Measurements from ENCODE around the gene CKB. TPM values are rescaled to one million over a fixed set of nuclear protein-coding genes. Genes with fewer than 3 reads are reported as not detected.

The CKB gene
- total and polyA plus RNA-seq, 9 of the 15 experiments (the other 6 are each of a cell fraction or from before 2014, with no cell fraction given) = 23.9 to 692 (median 132) TPM

DNA sequence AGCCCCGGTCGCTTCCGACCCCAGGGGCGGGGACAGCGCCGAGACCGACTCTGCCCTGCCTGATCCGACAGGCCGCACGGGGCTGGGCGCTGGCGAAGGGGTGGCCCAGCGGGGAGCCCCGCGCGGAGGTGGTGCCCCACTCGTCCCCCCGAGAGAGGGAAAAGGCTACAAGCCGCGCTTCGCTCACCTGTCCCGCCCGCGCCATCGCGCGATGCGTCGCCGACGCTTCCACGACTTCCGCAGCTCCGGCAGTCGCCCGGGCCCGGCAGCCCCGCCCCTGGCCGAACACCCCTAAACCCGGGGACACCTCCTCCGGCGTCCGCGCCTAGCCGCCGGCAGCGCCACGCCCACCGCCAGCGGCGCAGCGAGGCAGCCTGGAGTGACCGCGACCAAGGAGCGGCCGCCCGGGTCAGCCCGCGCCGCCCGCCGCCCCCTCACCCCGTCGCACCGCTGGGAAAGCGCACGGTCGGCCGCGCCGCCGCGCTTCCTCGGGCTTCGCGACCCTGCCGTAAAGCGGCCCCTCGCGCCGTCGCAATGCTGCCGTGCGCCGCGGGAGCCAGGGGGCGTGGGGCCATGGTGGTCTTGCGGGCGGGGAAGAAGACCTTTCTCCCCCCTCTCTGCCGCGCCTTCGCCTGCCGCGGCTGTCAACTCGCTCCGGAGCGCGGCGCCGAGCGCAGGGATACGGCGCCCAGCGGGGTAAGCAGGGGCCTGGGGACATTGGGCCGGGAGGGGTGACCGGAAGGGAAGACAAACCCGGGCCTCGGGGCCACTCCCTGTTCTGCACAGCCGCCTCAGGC lies 40.0 kb upstream of the CKB start, which contains the start of the genes BAG5 and COA8 (continued):
- no peak for TF ChIP-seq HDAC8 (tag; IDR thresholded peaks at IDR 0.05)
- TF ChIP-seq SMAD4 (CRISPR knock-in tag; conservative IDR thresholded peaks at IDR 0.05) = 0 out of 2 replicates have a peak, but pooled peaks have one; percentile 46
- TF ChIP-seq BACH1 (tag; IDR thresholded peaks at IDR 0.05) = no peak
- TF ChIP-seq, protein P1, sequence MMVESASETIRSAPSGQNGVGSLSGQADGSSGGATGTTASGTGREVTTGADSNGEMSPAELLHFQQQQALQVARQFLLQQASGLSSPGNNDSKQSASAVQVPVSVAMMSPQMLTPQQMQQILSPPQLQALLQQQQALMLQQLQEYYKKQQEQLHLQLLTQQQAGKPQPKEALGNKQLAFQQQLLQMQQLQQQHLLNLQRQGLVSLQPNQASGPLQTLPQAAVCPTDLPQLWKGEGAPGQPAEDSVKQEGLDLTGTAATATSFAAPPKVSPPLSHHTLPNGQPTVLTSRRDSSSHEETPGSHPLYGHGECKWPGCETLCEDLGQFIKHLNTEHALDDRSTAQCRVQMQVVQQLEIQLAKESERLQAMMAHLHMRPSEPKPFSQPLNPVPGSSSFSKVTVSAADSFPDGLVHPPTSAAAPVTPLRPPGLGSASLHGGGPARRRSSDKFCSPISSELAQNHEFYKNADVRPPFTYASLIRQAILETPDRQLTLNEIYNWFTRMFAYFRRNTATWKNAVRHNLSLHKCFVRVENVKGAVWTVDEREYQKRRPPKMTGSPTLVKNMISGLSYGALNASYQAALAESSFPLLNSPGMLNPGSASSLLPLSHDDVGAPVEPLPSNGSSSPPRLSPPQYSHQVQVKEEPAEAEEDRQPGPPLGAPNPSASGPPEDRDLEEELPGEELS (CRISPR knock-in tag; IDR thresholded peaks at IDR 0.05; ENCODE audit: borderline replicate concordance) = 0 out of 2 replicates have a peak, but pooled peaks have one; percentile 46
- TF ChIP-seq, protein P2, sequence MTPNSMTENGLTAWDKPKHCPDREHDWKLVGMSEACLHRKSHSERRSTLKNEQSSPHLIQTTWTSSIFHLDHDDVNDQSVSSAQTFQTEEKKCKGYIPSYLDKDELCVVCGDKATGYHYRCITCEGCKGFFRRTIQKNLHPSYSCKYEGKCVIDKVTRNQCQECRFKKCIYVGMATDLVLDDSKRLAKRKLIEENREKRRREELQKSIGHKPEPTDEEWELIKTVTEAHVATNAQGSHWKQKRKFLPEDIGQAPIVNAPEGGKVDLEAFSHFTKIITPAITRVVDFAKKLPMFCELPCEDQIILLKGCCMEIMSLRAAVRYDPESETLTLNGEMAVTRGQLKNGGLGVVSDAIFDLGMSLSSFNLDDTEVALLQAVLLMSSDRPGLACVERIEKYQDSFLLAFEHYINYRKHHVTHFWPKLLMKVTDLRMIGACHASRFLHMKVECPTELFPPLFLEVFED (CRISPR knock-in tag; conservative IDR thresholded peaks at IDR 0.05) = no peak
- TF ChIP-seq, protein P3, sequence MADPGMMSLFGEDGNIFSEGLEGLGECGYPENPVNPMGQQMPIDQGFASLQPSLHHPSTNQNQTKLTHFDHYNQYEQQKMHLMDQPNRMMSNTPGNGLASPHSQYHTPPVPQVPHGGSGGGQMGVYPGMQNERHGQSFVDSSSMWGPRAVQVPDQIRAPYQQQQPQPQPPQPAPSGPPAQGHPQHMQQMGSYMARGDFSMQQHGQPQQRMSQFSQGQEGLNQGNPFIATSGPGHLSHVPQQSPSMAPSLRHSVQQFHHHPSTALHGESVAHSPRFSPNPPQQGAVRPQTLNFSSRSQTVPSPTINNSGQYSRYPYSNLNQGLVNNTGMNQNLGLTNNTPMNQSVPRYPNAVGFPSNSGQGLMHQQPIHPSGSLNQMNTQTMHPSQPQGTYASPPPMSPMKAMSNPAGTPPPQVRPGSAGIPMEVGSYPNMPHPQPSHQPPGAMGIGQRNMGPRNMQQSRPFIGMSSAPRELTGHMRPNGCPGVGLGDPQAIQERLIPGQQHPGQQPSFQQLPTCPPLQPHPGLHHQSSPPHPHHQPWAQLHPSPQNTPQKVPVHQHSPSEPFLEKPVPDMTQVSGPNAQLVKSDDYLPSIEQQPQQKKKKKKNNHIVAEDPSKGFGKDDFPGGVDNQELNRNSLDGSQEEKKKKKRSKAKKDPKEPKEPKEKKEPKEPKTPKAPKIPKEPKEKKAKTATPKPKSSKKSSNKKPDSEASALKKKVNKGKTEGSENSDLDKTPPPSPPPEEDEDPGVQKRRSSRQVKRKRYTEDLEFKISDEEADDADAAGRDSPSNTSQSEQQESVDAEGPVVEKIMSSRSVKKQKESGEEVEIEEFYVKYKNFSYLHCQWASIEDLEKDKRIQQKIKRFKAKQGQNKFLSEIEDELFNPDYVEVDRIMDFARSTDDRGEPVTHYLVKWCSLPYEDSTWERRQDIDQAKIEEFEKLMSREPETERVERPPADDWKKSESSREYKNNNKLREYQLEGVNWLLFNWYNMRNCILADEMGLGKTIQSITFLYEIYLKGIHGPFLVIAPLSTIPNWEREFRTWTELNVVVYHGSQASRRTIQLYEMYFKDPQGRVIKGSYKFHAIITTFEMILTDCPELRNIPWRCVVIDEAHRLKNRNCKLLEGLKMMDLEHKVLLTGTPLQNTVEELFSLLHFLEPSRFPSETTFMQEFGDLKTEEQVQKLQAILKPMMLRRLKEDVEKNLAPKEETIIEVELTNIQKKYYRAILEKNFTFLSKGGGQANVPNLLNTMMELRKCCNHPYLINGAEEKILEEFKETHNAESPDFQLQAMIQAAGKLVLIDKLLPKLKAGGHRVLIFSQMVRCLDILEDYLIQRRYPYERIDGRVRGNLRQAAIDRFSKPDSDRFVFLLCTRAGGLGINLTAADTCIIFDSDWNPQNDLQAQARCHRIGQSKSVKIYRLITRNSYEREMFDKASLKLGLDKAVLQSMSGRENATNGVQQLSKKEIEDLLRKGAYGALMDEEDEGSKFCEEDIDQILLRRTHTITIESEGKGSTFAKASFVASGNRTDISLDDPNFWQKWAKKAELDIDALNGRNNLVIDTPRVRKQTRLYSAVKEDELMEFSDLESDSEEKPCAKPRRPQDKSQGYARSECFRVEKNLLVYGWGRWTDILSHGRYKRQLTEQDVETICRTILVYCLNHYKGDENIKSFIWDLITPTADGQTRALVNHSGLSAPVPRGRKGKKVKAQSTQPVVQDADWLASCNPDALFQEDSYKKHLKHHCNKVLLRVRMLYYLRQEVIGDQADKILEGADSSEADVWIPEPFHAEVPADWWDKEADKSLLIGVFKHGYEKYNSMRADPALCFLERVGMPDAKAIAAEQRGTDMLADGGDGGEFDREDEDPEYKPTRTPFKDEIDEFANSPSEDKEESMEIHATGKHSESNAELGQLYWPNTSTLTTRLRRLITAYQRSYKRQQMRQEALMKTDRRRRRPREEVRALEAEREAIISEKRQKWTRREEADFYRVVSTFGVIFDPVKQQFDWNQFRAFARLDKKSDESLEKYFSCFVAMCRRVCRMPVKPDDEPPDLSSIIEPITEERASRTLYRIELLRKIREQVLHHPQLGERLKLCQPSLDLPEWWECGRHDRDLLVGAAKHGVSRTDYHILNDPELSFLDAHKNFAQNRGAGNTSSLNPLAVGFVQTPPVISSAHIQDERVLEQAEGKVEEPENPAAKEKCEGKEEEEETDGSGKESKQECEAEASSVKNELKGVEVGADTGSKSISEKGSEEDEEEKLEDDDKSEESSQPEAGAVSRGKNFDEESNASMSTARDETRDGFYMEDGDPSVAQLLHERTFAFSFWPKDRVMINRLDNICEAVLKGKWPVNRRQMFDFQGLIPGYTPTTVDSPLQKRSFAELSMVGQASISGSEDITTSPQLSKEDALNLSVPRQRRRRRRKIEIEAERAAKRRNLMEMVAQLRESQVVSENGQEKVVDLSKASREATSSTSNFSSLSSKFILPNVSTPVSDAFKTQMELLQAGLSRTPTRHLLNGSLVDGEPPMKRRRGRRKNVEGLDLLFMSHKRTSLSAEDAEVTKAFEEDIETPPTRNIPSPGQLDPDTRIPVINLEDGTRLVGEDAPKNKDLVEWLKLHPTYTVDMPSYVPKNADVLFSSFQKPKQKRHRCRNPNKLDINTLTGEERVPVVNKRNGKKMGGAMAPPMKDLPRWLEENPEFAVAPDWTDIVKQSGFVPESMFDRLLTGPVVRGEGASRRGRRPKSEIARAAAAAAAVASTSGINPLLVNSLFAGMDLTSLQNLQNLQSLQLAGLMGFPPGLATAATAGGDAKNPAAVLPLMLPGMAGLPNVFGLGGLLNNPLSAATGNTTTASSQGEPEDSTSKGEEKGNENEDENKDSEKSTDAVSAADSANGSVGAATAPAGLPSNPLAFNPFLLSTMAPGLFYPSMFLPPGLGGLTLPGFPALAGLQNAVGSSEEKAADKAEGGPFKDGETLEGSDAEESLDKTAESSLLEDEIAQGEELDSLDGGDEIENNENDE (IDR thresholded peaks at IDR 0.05; ENCODE audit: low read depth, low read length) = no peak
- no peak for TF ChIP-seq SREBF1 (IDR thresholded peaks at IDR 0.05; ENCODE audit: borderline replicate concordance, low read depth, low read length)
- TF ChIP-seq RUNX1 (IDR thresholded peaks at IDR 0.05; ENCODE audit: low read depth) = no peak
- TF ChIP-seq ZNF644 (tag; IDR thresholded peaks at IDR 0.05; ENCODE audit: low read depth) = no peak
- TF ChIP-seq, protein P4, sequence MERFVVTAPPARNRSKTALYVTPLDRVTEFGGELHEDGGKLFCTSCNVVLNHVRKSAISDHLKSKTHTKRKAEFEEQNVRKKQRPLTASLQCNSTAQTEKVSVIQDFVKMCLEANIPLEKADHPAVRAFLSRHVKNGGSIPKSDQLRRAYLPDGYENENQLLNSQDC (CRISPR knock-in tag; IDR thresholded peaks at IDR 0.05) = no peak
- TF ChIP-seq KAT8 (IDR thresholded peaks at IDR 0.05; ENCODE audit: low read depth) = no peak
- TF ChIP-seq SLC30A9 (CRISPR knock-in tag; IDR thresholded peaks at IDR 0.05) = no peak
